ENCODE measurements around the gene ADH6. TPM values are rescaled to one million over a fixed set of nuclear protein-coding genes. Genes with fewer than 3 reads are reported as not detected.
"Not testable (repeated sequence)": the region's sequence is repeated elsewhere in the genome, so short reads cannot be mapped to it uniquely, and the experiment has no call there.

The ADH6 gene
- not detected in 2 replicates for total RNA-seq

GRCh38 chr4:99219072-99219471 is at the start of gene ADH6:
ADH6 (minus strand) TSS chr4:99219246; CDS start chr4:99219152, 94 bp downstream.
- DNase-seq (ENCODE audit: low read depth in 2 of 2), result no peak

GRCh38 chr4:99264927-99265326 is 45.9 kb upstream of the ADH6 start:
- DNase-seq (ENCODE audit: low read depth in 2 of 2), result no peak

GRCh38 chr4:99252746-99253145 is 33.7 kb upstream of the ADH6 start:
- no peak for DNase-seq (ENCODE audit: low read depth in 2 of 2)

GRCh38 chr4:99248714-99249113 is 29.7 kb upstream of the ADH6 start:
- no peak for DNase-seq (ENCODE audit: low read depth in 2 of 2)

- DNase-seq (ENCODE audit: low read depth in 2 of 2), result no peak
Measured at GRCh38 chr4:99235955-99236354, 16.9 kb upstream of the ADH6 start.

- no peak for DNase-seq (ENCODE audit: low read depth in 2 of 2)
Measured at GRCh38 chr4:99234331-99235010, 15.4 kb upstream of the ADH6 start.

GRCh38 chr4:99233397-99233796 is 14.4 kb upstream of the ADH6 start:
- DNase-seq (ENCODE audit: low read depth in 2 of 2), result not testable (repeated sequence)

- not testable (repeated sequence) for DNase-seq (ENCODE audit: low read depth in 2 of 2)
Measured at GRCh38 chr4:99228706-99229105, 9.7 kb upstream of the ADH6 start.

GRCh38 chr4:99227646-99228045 is 8.6 kb upstream of the ADH6 start:
- DNase-seq (ENCODE audit: low read depth in 2 of 2), result not testable (repeated sequence)

GRCh38 chr4:99221980-99222379 is 2.9 kb upstream of the ADH6 start:
- no peak for DNase-seq (ENCODE audit: low read depth in 2 of 2)

- no peak for DNase-seq (ENCODE audit: low read depth in 2 of 2)
Measured at GRCh38 chr4:99219479-99219878, 433 bp upstream of the ADH6 start.

- no peak for DNase-seq (ENCODE audit: low read depth in 2 of 2)
Measured at GRCh38 chr4:99215521-99215920, 3.5 kb downstream of the ADH6 start.

- DNase-seq (ENCODE audit: low read depth in 2 of 2), result no peak
Measured at GRCh38 chr4:99210789-99211188, 8.3 kb downstream of the ADH6 start.

- DNase-seq (ENCODE audit: low read depth in 2 of 2), result no peak
Measured at GRCh38 chr4:99209671-99210070, 9.4 kb downstream of the ADH6 start.

- no peak for DNase-seq (ENCODE audit: low read depth in 2 of 2)
Measured at GRCh38 chr4:99208719-99209075, 10.3 kb downstream of the ADH6 start.

- DNase-seq (ENCODE audit: low read depth in 2 of 2), result no peak
Measured at GRCh38 chr4:99207911-99208718, 10.9 kb downstream of the ADH6 start.

GRCh38 chr4:99207069-99207743 is 11.8 kb downstream of the ADH6 start:
- no peak for DNase-seq (ENCODE audit: low read depth in 2 of 2)

GRCh38 chr4:99205153-99205979 is 13.7 kb downstream of the ADH6 start:
- no peak for DNase-seq (ENCODE audit: low read depth in 2 of 2)

GRCh38 chr4:99202536-99202935 is 16.5 kb downstream of the ADH6 start:
- peak in 1 of 2 donors; percentile 8 for DNase-seq (ENCODE audit: low read depth in 2 of 2)

GRCh38 chr4:99202094-99202493 is 17.0 kb downstream of the ADH6 start:
- no peak for DNase-seq (ENCODE audit: low read depth in 2 of 2)

- no peak for DNase-seq (ENCODE audit: low read depth in 2 of 2)
Measured at GRCh38 chr4:99201690-99202089, 17.4 kb downstream of the ADH6 start.

- no peak for DNase-seq (ENCODE audit: low read depth in 2 of 2)
Measured at GRCh38 chr4:99200138-99200537, 18.9 kb downstream of the ADH6 start.
